ENCODE measurements around the gene WDR1.

GRCh38 chr4:10063544-10064300 lies 52.9 kb downstream of the WDR1 start:
- TF ChIP-seq CTCF (conservative IDR thresholded peaks at IDR 0.05) (peak; percentile 66), ZFX (IDR thresholded peaks at IDR 0.05) (no peak)

Measured in C4-2B (cell line).